H1 (cell line): Measurements from ENCODE around the gene RPA3. TPM values are rescaled to one million over a fixed set of nuclear protein-coding genes. Genes with fewer than 3 reads are reported as not detected.

Source experiments
- CTCF ChIA-PET: fragments of 300-600 bp; sonication (Branson Sonifier 250); formaldehyde crosslinking; loops from one replicate; lab custom pipeline; 2021; ENCODE audit not compliant: partially characterized antibody; lab: Charles Lee
- POLR2A ChIA-PET: fragments of 300-600 bp; sonication (Branson Sonifier 250); formaldehyde crosslinking; loops from one replicate; lab custom pipeline; 2021; ENCODE audit warnings: inconsistent platforms; ENCODE audit not compliant: partially characterized antibody; lab: Charles Lee
- DNase-seq, 2 experiments: peaks; one replicate each; pipeline versions ENCODE4 v3.0.0 to v3.0.0-alpha.2; 2010 to 2022; ENCODE audit warnings: low spot score in 2 of 2, low read depth in 1 of 2, mixed read lengths in 1 of 2
- FAIRE-seq: peaks from 2 replicates; lab custom pipeline; 2011; peaks lifted over from hg19 to GRCh38; lab: Jason Lieb, UNC
- H2AFZ ChIP-seq: 2 replicates; pipeline ENCODE4 v1.8.1; 2012; ENCODE audit warnings: low read length, inconsistent platforms
- H2AK5ac ChIP-seq: 2 replicates; pipeline ENCODE4 v1.6.1; 2013; ENCODE audit warnings: low read depth, low read length
- H2BK120ac ChIP-seq: replicated peaks from 2 replicates; pipeline ENCODE3; 2013; ENCODE audit warnings: low read depth, low read length, inconsistent platforms
- H2BK12ac ChIP-seq: 2 replicates; pipeline ENCODE4 v1.6.1; 2013; ENCODE audit warnings: low read depth, low read length
- H2BK15ac ChIP-seq: 2 replicates; pipeline ENCODE4 v1.6.1; 2013; ENCODE audit warnings: low read length
- H2BK20ac ChIP-seq: 2 replicates; pipeline ENCODE4 v1.6.1; 2013; ENCODE audit warnings: low read length
- H2BK5ac ChIP-seq: 2 replicates; pipeline ENCODE4 v1.6.1; 2013; ENCODE audit warnings: low read depth, low read length
- H3K14ac ChIP-seq: 2 replicates; pipeline ENCODE4 v1.6.1; 2013; ENCODE audit warnings: inconsistent platforms; ENCODE audit not compliant: insufficient read length
- H3K18ac ChIP-seq: 2 replicates; pipeline ENCODE4 v1.6.1; 2013; ENCODE audit warnings: low read length; ENCODE audit errors: extremely low read depth
- H3K23ac ChIP-seq: 2 replicates; pipeline ENCODE4 v1.6.1; 2013; ENCODE audit warnings: inconsistent platforms; ENCODE audit not compliant: insufficient read length
- H3K23me2 ChIP-seq: 2 replicates; pipeline ENCODE4 v1.6.1; 2013; ENCODE audit warnings: low read depth, low read length
- H3K27ac ChIP-seq: 2 replicates; pipeline ENCODE4 v1.6.1; 2011; ENCODE audit warnings: low read depth, low read length, inconsistent platforms
- H3K27me3 ChIP-seq, 4 experiments: replicated peaks in 1 of 4; 1 replicate in 1 of 4; 2 replicates in 3 of 4; pipeline versions ENCODE4 v1.6.1 to v1.8.1; 2011 to 2013; ENCODE audit warnings: low read length in 3 of 4, mild to moderate bottlenecking in 3 of 4, inconsistent platforms in 2 of 4, mixed read lengths in 2 of 4, moderate library complexity in 1 of 4; ENCODE audit not compliant: control insufficient read depth in 3 of 4, insufficient read depth in 3 of 4; ENCODE audit errors: extremely low read depth in 1 of 4
- H3K36me3 ChIP-seq, 4 experiments: 2 replicates each; pipeline versions ENCODE4 v1.6.1 to v1.8.1; 2011 to 2013; ENCODE audit warnings: mild to moderate bottlenecking in 4 of 4, low read length in 3 of 4, moderate library complexity in 2 of 4, control low read depth in 1 of 4, inconsistent platforms in 1 of 4; ENCODE audit not compliant: insufficient read depth in 4 of 4, control insufficient read depth in 2 of 4
- H3K4ac ChIP-seq: replicated peaks from 2 replicates; pipeline ENCODE3; 2013; ENCODE audit warnings: low read length, low read depth, mixed read lengths, inconsistent platforms; ENCODE audit not compliant: insufficient read length
- H3K4me1 ChIP-seq, 4 experiments: replicated peaks in 1 of 4; 1 replicate in 1 of 4; 2 replicates in 3 of 4; pipeline versions ENCODE4 v1.6.1 to v1.8.1; 2011 to 2013; ENCODE audit warnings: low read length in 3 of 4, inconsistent platforms in 2 of 4, mixed read lengths in 1 of 4; ENCODE audit not compliant: insufficient read depth in 4 of 4, control insufficient read depth in 3 of 4
- H3K4me2 ChIP-seq, 2 experiments: 2 replicates each; pipeline versions ENCODE4 v1.6.1 to v1.8.1; 2011 to 2013; ENCODE audit warnings: low read depth in 2 of 2, low read length in 2 of 2, control low read depth in 1 of 2, inconsistent platforms in 1 of 2, mild to moderate bottlenecking in 1 of 2; ENCODE audit not compliant: insufficient read depth in 1 of 2
- H3K4me3 ChIP-seq, 4 experiments: fragments of 200-600, 300-600 bp in 1 of 4; sonication (generic), shearing (Covaris generic), sonication (Bioruptor Twin) in 1 of 4; 2 replicates each; pipeline versions ENCODE4 v1.5.1 to v1.8.1; 2011 to 2016; ENCODE audit warnings: low read length in 4 of 4, low read depth in 3 of 4, control low read depth in 2 of 4, inconsistent platforms in 2 of 4, mild to moderate bottlenecking in 2 of 4, mixed read lengths in 1 of 4, moderate library complexity in 1 of 4; ENCODE audit not compliant: insufficient read depth in 2 of 4; ENCODE audit errors: extremely low read depth in 1 of 4
- H3K56ac ChIP-seq: replicated peaks from 2 replicates; pipeline ENCODE3; 2013; ENCODE audit warnings: low read depth, mild to moderate bottlenecking, mixed read lengths, low read length, inconsistent platforms; ENCODE audit not compliant: insufficient read length
- H3K79me1 ChIP-seq: 2 replicates; pipeline ENCODE4 v1.6.1; 2013; ENCODE audit warnings: low read depth, low read length, control low read depth
- H3K79me2 ChIP-seq, 2 experiments: 2 replicates each; pipeline versions ENCODE4 v1.6.1 to v1.8.1; 2012 to 2013; ENCODE audit warnings: low read length in 2 of 2, mild to moderate bottlenecking in 2 of 2, inconsistent platforms in 1 of 2; ENCODE audit not compliant: insufficient read depth in 2 of 2, control insufficient read depth in 1 of 2
- H3K9ac ChIP-seq, 4 experiments: replicated peaks in 1 of 4; 1 replicate in 1 of 4; 2 replicates in 3 of 4; pipeline versions ENCODE4 v1.6.1 to v1.8.1; 2011 to 2013; ENCODE audit warnings: low read depth in 3 of 4, low read length in 3 of 4, control low read depth in 2 of 4, mild to moderate bottlenecking in 2 of 4, moderate library complexity in 2 of 4, inconsistent platforms in 1 of 4; ENCODE audit errors: extremely low read depth in 1 of 4
- H3K9me3 ChIP-seq, 2 experiments: 2 replicates each; pipeline versions ENCODE4 v1.6.1 to v1.8.1; 2012 to 2013; ENCODE audit warnings: mild to moderate bottlenecking in 2 of 2, moderate library complexity in 2 of 2, control low read depth in 1 of 2, inconsistent platforms in 1 of 2, low read depth in 1 of 2, low read length in 1 of 2, mixed read lengths in 1 of 2; ENCODE audit not compliant: insufficient read depth in 2 of 2
- H4K20me1 ChIP-seq, 2 experiments: replicated peaks in 1 of 2; 2 replicates each; pipeline versions ENCODE3 to v1.8.1; 2011 to 2013; ENCODE audit warnings: inconsistent platforms in 2 of 2, low read length in 2 of 2, mild to moderate bottlenecking in 1 of 2; ENCODE audit not compliant: insufficient read depth in 2 of 2, control insufficient read depth in 1 of 2
- H4K5ac ChIP-seq: 2 replicates; pipeline ENCODE4 v1.6.1; 2013; ENCODE audit warnings: low read length, low read depth, mixed read lengths, inconsistent platforms; ENCODE audit not compliant: insufficient read length
- H4K8ac ChIP-seq: 2 replicates; pipeline ENCODE4 v1.8.0; 2013; ENCODE audit warnings: mild to moderate bottlenecking, moderate library complexity, low read length, inconsistent platforms; ENCODE audit not compliant: insufficient read depth; ENCODE audit errors: extremely low read depth
- H4K91ac ChIP-seq: replicated peaks from 2 replicates; pipeline ENCODE3; 2013; ENCODE audit warnings: low read length, mixed read lengths, inconsistent platforms; ENCODE audit not compliant: insufficient read length
- BCL11A ChIP-seq, 2 experiments: IDR thresholded peaks; one replicate each; pipeline ENCODE4 v1.6.1; 2011; ENCODE audit warnings: low read depth in 2 of 2, low read length in 2 of 2, mild to moderate bottlenecking in 2 of 2
- CBX8 ChIP-seq: fragments of 300-800, 300-1000 bp; sonication (generic); IDR thresholded peaks from 2 replicates; pipeline ENCODE4 v1.7.1; 2016; ENCODE audit warnings: low read depth, low read length, borderline replicate concordance
- CHD2 ChIP-seq: IDR thresholded peaks from 2 replicates; pipeline ENCODE4 v1.6.1; 2012; ENCODE audit warnings: low read length, improper control_type of control experiment
- CREB1 ChIP-seq: IDR thresholded peaks from 2 replicates; pipeline ENCODE4 v1.6.1; 2012; ENCODE audit warnings: inconsistent platforms
- CTBP2 ChIP-seq: IDR thresholded peaks from 2 replicates; pipeline ENCODE4 v1.7.0; 2011; ENCODE audit warnings: borderline replicate concordance, mild to moderate bottlenecking, moderate library complexity, mixed read lengths, low read length; ENCODE audit not compliant: insufficient read depth, insufficient read length
- E2F6 ChIP-seq: IDR thresholded peaks from 2 replicates; pipeline ENCODE4 v1.6.1; 2012; ENCODE audit warnings: inconsistent platforms
- JUND ChIP-seq: IDR thresholded peaks from 2 replicates; pipeline ENCODE4 v1.6.1; 2011; ENCODE audit warnings: mild to moderate bottlenecking, improper control_type of control experiment, low read length
- KDM5A ChIP-seq: fragments of 200-600 bp; IDR thresholded peaks from 2 replicates; pipeline ENCODE4 v1.7.1; 2012; ENCODE audit warnings: mild to moderate bottlenecking, low read length, inconsistent platforms, mixed read lengths
- MAFK ChIP-seq: IDR thresholded peaks from 2 replicates; pipeline ENCODE4 v1.6.1; 2012; ENCODE audit warnings: low read depth, mild to moderate bottlenecking, improper control_type of control experiment, low read length
- POLR2A ChIP-seq, 2 experiments: IDR thresholded peaks; 1 replicate in 1 of 2; 2 replicates in 1 of 2; pipeline ENCODE4 v1.6.1; 2011; ENCODE audit warnings: low read depth in 2 of 2, low read length in 2 of 2, mild to moderate bottlenecking in 2 of 2; ENCODE audit errors: control extremely low read depth in 1 of 2
- POU5F1 ChIP-seq: IDR thresholded peaks from 2 replicates; pipeline ENCODE4 v1.6.1; 2011; ENCODE audit warnings: low read depth, mild to moderate bottlenecking, low read length, moderate library complexity
- SRF ChIP-seq: IDR thresholded peaks from 2 replicates; pipeline ENCODE4 v1.6.1; 2011; ENCODE audit warnings: mild to moderate bottlenecking, low read depth, low read length, moderate library complexity
- SUZ12 ChIP-seq: fragments of 200-600 bp; sonication (generic); IDR thresholded peaks from 2 replicates; pipeline ENCODE4 v1.6.1; 2012; ENCODE audit warnings: mild to moderate bottlenecking, inconsistent platforms, low read length, moderate library complexity, mixed read lengths
- YY1 ChIP-seq: IDR thresholded peaks from 2 replicates; pipeline ENCODE4 v1.6.1; 2011; ENCODE audit warnings: low read depth, mild to moderate bottlenecking, low read length
- WGBS, 2 experiments: shearing (Covaris generic) in 1 of 2; methylation state at CpG; one replicate each; pipeline versions ENCODE4 v1.1.6 to v1.1.7; 2013 to 2015; ENCODE audit warnings: low lambda C conversion rate in 2 of 2, mixed read lengths in 2 of 2, inconsistent platforms in 1 of 2, low coverage in 1 of 2, missing lambda C conversion rate in 1 of 2; ENCODE audit not compliant: insufficient replicate concordance in 2 of 2, insufficient coverage in 1 of 2, insufficient read length in 1 of 2; ENCODE audit errors: extremely low coverage in 1 of 2, missing lambda C conversion rate in 1 of 2; 5-methylcytosine and 5-hydroxymethylcytosine counted together
- polyA plus RNA-seq, 7 experiments: library from polyadenylated mRNA; depleted of rRNA in 3 of 7; stranded (reverse) in 5 of 7; unstranded in 2 of 7; fragments of >200 nt in 5 of 7; fragments of 200-250 nt in 2 of 7; gene quantifications; 1 replicate in 5 of 7; 2 replicates in 1 of 7; 4 replicates in 1 of 7; pipeline versions ENCODE4 v1.2.1 to v1.2.3, GENCODE V29; 2011 to 2013; ENCODE audit warnings: missing spikeins in 2 of 7, mixed read lengths in 2 of 7
- total RNA-seq: library from RNA; stranded (reverse); fragmentation: NEBNext Ultra II Directional; extraction: Animal tissue kit (Norgen Biotek cat#: 25700); gene quantifications from 2 replicates; pipeline ENCODE4 v1.2.1, GENCODE V29; 2021
- TF ChIP-seq, protein P1 (sequence below): IDR thresholded peaks from 2 replicates; pipeline ENCODE4 v1.6.1; 2011; ENCODE audit warnings: low read length, improper control_type of control experiment

Gene RPA3
- total and polyA plus RNA-seq, 2 of the 8 experiments (the other 6 are each of a cell fraction or from before 2014, with no cell fraction given): 60.2 to 105 TPM

DNA sequence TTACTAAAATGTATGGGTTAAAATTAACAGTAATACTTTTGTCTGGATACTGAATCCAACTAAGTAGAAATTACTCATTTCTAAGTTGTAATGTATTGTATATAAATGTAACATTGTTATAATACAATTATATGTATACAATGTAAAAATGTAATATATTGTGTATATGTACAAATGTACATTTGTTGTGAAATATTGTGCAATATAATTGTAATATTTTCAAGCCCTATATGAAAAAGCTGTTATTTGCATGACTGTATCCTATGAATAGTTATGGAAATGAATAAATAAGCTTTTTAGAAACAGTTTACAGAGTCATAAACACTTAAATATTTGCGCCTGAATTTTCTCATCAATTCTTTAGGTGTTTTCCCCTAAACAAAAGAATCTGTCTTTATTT, 98.2 kb downstream of the RPA3 start:
- Histone ChIP-seq H2AK5ac (no peak overlapping the region), H3K79me1 (no peaks in the 10 kb centered on the region), H3K4me2 (no peak overlapping the region), H3K18ac (no peak overlapping the region), H3K9me3 (no peaks in the 10 kb centered on the region), H2BK20ac (no peak overlapping the region), H4K91ac (no peak overlapping the region), H3K4ac (no peak overlapping the region), H2BK12ac (no peak overlapping the region), H2BK120ac (no peak overlapping the region), H2BK15ac (no peak overlapping the region), H3K36me3 (no peaks in the 10 kb centered on the region), H3K27me3 (no peaks in the 10 kb centered on the region), H3K9ac (no peak overlapping the region), H3K27ac (no peak overlapping the region), H2BK5ac (no peak overlapping the region), H3K56ac (no peak overlapping the region), H3K4me1 (no peaks in the 10 kb centered on the region), H3K23ac (no peak overlapping the region), H4K20me1 (no peaks in the 10 kb centered on the region), H2AFZ (no peak overlapping the region), H3K23me2 (no peaks in the 10 kb centered on the region), H3K14ac (no peak overlapping the region), H3K4me3 (no peak overlapping the region), H4K5ac (no peak overlapping the region), H4K8ac (no peak overlapping the region), H3K79me2 (no peaks in the 10 kb centered on the region)
- CTCF ChIA-PET: interaction anchor here (1.0 kb wide), 1 partner anchor 288 kb away, joined by 3 read pairs; no protein-coding TSS in a partner anchor
- 88% methylated on average over 1 of the region's 1 CpG; no CpG with 5 or more reads in 1 of the 2 experiments for WGBS, 2 experiments
- POLR2A ChIA-PET: no interaction called here
- DNase-seq (no peak), FAIRE-seq (no peak)
- TF ChIP-seq POLR2A (IDR thresholded peaks at IDR 0.05; ENCODE audit: control extremely low read depth in 1 of 2, low read depth in 2 of 2, low read length in 2 of 2) (no peak), YY1 (no peak), SUZ12 (no peak), POU5F1 (no peak), E2F6 (no peak), MAFK (no peak), JUND (no peak), CREB1 (no peak), CHD2 (no peak), BCL11A (IDR thresholded peaks at IDR 0.05; ENCODE audit: low read depth in 2 of 2, low read length in 2 of 2) (no peak), KDM5A (no peak), SRF (no peak), CBX8 (no peak), CTBP2 (no peak)
- TF ChIP-seq, protein P1, sequence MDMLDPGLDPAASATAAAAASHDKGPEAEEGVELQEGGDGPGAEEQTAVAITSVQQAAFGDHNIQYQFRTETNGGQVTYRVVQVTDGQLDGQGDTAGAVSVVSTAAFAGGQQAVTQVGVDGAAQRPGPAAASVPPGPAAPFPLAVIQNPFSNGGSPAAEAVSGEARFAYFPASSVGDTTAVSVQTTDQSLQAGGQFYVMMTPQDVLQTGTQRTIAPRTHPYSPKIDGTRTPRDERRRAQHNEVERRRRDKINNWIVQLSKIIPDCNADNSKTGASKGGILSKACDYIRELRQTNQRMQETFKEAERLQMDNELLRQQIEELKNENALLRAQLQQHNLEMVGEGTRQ: no peak
